K562 (cell line): ENCODE data around the gene FAM20C. TPM values are rescaled to one million over a fixed set of nuclear protein-coding genes. Genes with fewer than 3 reads are reported as not detected.

Experiments
- ATAC-seq: fragments of 200-7000 bp; cut with Tn5 transposase; 3 replicates; pipeline ENCODE4 v1.9.1; 2020; ENCODE audit warnings: moderate library complexity
- BruUV-seq: library from RNA; stranded (reverse); fragments of 400-500 nt; replicated peaks from 2 replicates; lab custom pipeline; 2021; lab: Mats Ljungman, UMichigan
- CTCF ChIA-PET: fragments of 300-600 bp; formaldehyde crosslinking; extraction: SDS; loops from one replicate; lab custom pipeline; 2021; ENCODE audit warnings: low intra/inter-chr PET ratio; lab: Yijun Ruan, JAX
- POLR2A ChIA-PET: fragments of 300-600, 350-650 bp; sonication (Branson Sonifier 250); formaldehyde crosslinking; extraction: SDS; loops from one replicate; lab custom pipeline; 2021; ENCODE audit warnings: antibody characterized with exemption, inconsistent platforms; lab: Yijun Ruan, JAX
- DNase-seq, 4 experiments: peaks; one replicate each; pipeline versions ENCODE4 v3.0.0 to v3.0.0-alpha.2; 2011 to 2018; ENCODE audit warnings: low spot score in 3 of 4, mixed read lengths in 3 of 4; ENCODE audit errors: extremely low read depth in 1 of 4
- FAIRE-seq: peaks from 2 replicates; lab custom pipeline; 2011; peaks lifted over from hg19 to GRCh38; lab: Jason Lieb, UNC
- H2AFZ ChIP-seq: 2 replicates; pipeline ENCODE4 v1.6.0; 2011; ENCODE audit warnings: low read depth, low read length, control low read depth, inconsistent platforms
- H3K27ac ChIP-seq: fragments of 200-600 bp; 3 replicates; pipeline ENCODE4 v1.8.0; 2011; ENCODE audit warnings: low read depth, mild to moderate bottlenecking, control low read depth, inconsistent platforms, low read length, moderate library complexity, mixed read lengths; ENCODE audit errors: extremely low read depth
- H3K27me3 ChIP-seq, 2 experiments: fragments of 300-600 bp in 1 of 2; 2 replicates in 1 of 2; 3 replicates in 1 of 2; pipeline versions ENCODE4 v1.6.0 to v1.8.0; 2011; ENCODE audit warnings: inconsistent platforms in 2 of 2, low read length in 2 of 2, mild to moderate bottlenecking in 1 of 2, mixed read lengths in 1 of 2, moderate library complexity in 1 of 2; ENCODE audit not compliant: control insufficient read depth in 2 of 2, insufficient read depth in 2 of 2
- H3K36me3 ChIP-seq: fragments of 300-600 bp; 3 replicates; pipeline ENCODE4 v1.8.0; 2011; ENCODE audit warnings: mild to moderate bottlenecking, low read length, inconsistent platforms; ENCODE audit not compliant: control insufficient read depth, insufficient read depth
- H3K4me1 ChIP-seq, 2 experiments: fragments of 200-600 bp in 1 of 2; replicated peaks in 1 of 2; 2 replicates in 1 of 2; 3 replicates in 1 of 2; pipeline versions ENCODE4 v1.5.1 to v1.8.0; 2011; ENCODE audit warnings: inconsistent platforms in 2 of 2, low read length in 2 of 2, mild to moderate bottlenecking in 1 of 2, mixed read lengths in 1 of 2, moderate library complexity in 1 of 2; ENCODE audit not compliant: control insufficient read depth in 2 of 2, insufficient read depth in 2 of 2
- H3K4me2 ChIP-seq: 2 replicates; pipeline ENCODE4 v1.6.1; 2011; ENCODE audit warnings: low read length, control low read depth, inconsistent platforms, mixed read lengths; ENCODE audit not compliant: insufficient read depth
- H3K4me3 ChIP-seq: fragments of 200-600 bp; sonication (generic), shearing (Covaris generic); 2 replicates; pipeline ENCODE4 v1.5.1; 2016; ENCODE audit warnings: control low read depth, inconsistent platforms
- H3K79me2 ChIP-seq: fragments of 200-600 bp; 3 replicates; pipeline ENCODE4 v1.8.0; 2011; ENCODE audit warnings: low read length, inconsistent platforms; ENCODE audit not compliant: control insufficient read depth, insufficient read depth
- H3K9ac ChIP-seq, 2 experiments: 2 replicates each; pipeline versions ENCODE4 v1.6.0 to v1.6.1; 2011; ENCODE audit warnings: low read depth in 2 of 2, low read length in 2 of 2, control low read depth in 1 of 2, inconsistent platforms in 1 of 2, mild to moderate bottlenecking in 1 of 2, mixed read lengths in 1 of 2; ENCODE audit not compliant: insufficient read depth in 1 of 2
- H3K9me1 ChIP-seq: one replicate; pipeline ENCODE4 v1.6.0; 2011; ENCODE audit warnings: inconsistent platforms, mild to moderate bottlenecking, low read length, moderate library complexity; ENCODE audit not compliant: control insufficient read depth, insufficient read depth
- H3K9me3 ChIP-seq: replicated peaks from 2 replicates; pipeline ENCODE4 v1.5.1; 2011; ENCODE audit warnings: low read depth, low read length, inconsistent platforms; ENCODE audit not compliant: control insufficient read depth, insufficient read depth
- H4K20me1 ChIP-seq: replicated peaks from 2 replicates; pipeline ENCODE4 v1.6.1; 2011; ENCODE audit warnings: low read length, inconsistent platforms, mixed read lengths; ENCODE audit not compliant: control insufficient read depth, insufficient read depth
- ATF7 ChIP-seq: fragments of 450-650 bp; IDR thresholded peaks from 2 replicates; pipeline ENCODE4 v1.7.1; 2014; ENCODE audit warnings: mild to moderate bottlenecking, moderate library complexity
- ILF3 ChIP-seq: fragments of 450-650 bp; IDR thresholded peaks from 2 replicates; pipeline ENCODE4 v1.6.1; 2018; ENCODE audit warnings: antibody characterized with exemption, mild to moderate bottlenecking, moderate library complexity, borderline replicate concordance
- JUN ChIP-seq, 2 experiments: sonication (generic) in 1 of 2; formaldehyde crosslinking in 1 of 2; IDR thresholded peaks; 2 replicates each; pipeline versions ENCODE4 v1.6.1 to v1.8.0; 2012 to 2022; ENCODE audit warnings: borderline replicate concordance in 2 of 2, mild to moderate bottlenecking in 2 of 2, improper control_type of control experiment in 1 of 2, low read depth in 1 of 2, low read length in 1 of 2, missing genetic modification reagents in 1 of 2
- LEF1 ChIP-seq: fragments of 450-650 bp; IDR thresholded peaks from 2 replicates; pipeline ENCODE4 v1.6.1; 2016; ENCODE audit warnings: mild to moderate bottlenecking
- MAFG ChIP-seq: fragments of 450-650 bp; conservative IDR thresholded peaks from 2 replicates; pipeline ENCODE4 v1.6.1; 2016; ENCODE audit warnings: missing genetic modification characterization, missing compliant biosample characterization
- MEF2A ChIP-seq: IDR thresholded peaks from 2 replicates; pipeline ENCODE4 v1.6.1; 2011; ENCODE audit warnings: low read depth, mild to moderate bottlenecking, low read length, moderate library complexity; ENCODE audit not compliant: control insufficient read depth
- MEF2D ChIP-seq: conservative IDR thresholded peaks from 2 replicates; pipeline ENCODE4 v1.6.1; 2016; ENCODE audit warnings: low read depth, missing genetic modification characterization, missing compliant biosample characterization
- MTA1 ChIP-seq: fragments of 450-650 bp; IDR thresholded peaks from 2 replicates; pipeline ENCODE4 v1.6.1; 2017; ENCODE audit warnings: borderline replicate concordance
- NONO ChIP-seq, 2 experiments: fragments of 200-400 bp in 1 of 2; fragments of 450-650 bp in 1 of 2; formaldehyde crosslinking in 1 of 2; IDR thresholded peaks; 2 replicates each; pipeline ENCODE4 v1.6.1; 2017; ENCODE audit warnings: low read depth in 2 of 2, mild to moderate bottlenecking in 2 of 2, moderate library complexity in 2 of 2, low read length in 1 of 2
- PTTG1 ChIP-seq: fragments of 450-650 bp; IDR thresholded peaks from 2 replicates; pipeline ENCODE4 v1.6.1; 2016; ENCODE audit warnings: low read depth, mild to moderate bottlenecking, missing genetic modification characterization, missing compliant biosample characterization
- STAT5B ChIP-seq: fragments of 250-450 bp; sonication (Bioruptor Pico); IDR thresholded peaks from 2 replicates; pipeline ENCODE4 v1.8.0; 2021; ENCODE audit warnings: mild to moderate bottlenecking, inconsistent platforms
- TCF7 ChIP-seq: sonication (generic); IDR thresholded peaks from 2 replicates; pipeline ENCODE4 v1.6.1; 2016; ENCODE audit warnings: antibody characterized with exemption, borderline replicate concordance
- VEZF1 ChIP-seq: fragments of 200-800 bp; sonication (Bioruptor generic); IDR thresholded peaks from 2 replicates; pipeline ENCODE4 v1.6.1; 2017; ENCODE audit warnings: missing genetic modification characterization, missing compliant biosample characterization
- ZNF551 ChIP-seq: fragments of 250-450 bp; sonication (Bioruptor Pico); IDR thresholded peaks from 2 replicates; pipeline ENCODE4 v1.5.0; 2021; ENCODE audit warnings: mild to moderate bottlenecking, moderate library complexity
- WGBS: fragments of 100-300 bp; shearing (Covaris generic); methylation state at CpG from one replicate; pipeline ENCODE4 v1.1.6; 2016; ENCODE audit warnings: low coverage, mixed read lengths; ENCODE audit not compliant: insufficient coverage; ENCODE audit errors: missing lambda C conversion rate; 5-methylcytosine and 5-hydroxymethylcytosine counted together
- in situ Hi-C: fragments of 300-500 bp; cut with MboI; formaldehyde crosslinking; loops from 4 replicates; pipeline ENCODE4 v1.15.0; 2018; ENCODE audit warnings: inconsistent platforms, mixed read lengths
- intact Hi-C: fragments of 100-400 bp; cut with micrococcal nuclease; formaldehyde crosslinking; loops from 2 replicates; pipeline ENCODE4 v1.14.2; 2022
- polyA plus RNA-seq, 8 experiments: library from polyadenylated mRNA; depleted of rRNA in 4 of 8; stranded (reverse) in 5 of 8; unstranded in 3 of 8; fragments of >200 nt; fragmentation: Nextera tagmentation in 2 of 8; fragmentation: Illumina TruSeq in 1 of 8; extraction: Ambion mirVana in 2 of 8; extraction: Trizol in 1 of 8; gene quantifications; 2 replicates each; pipeline versions ENCODE4 v1.2.1 to v1.2.3, GENCODE V29; 2011 to 2014; ENCODE audit warnings: inconsistent platforms in 1 of 8, missing spikeins in 1 of 8
- total RNA-seq, 7 experiments: library from RNA; depleted of rRNA in 6 of 7; stranded (reverse); fragments of >200 nt in 6 of 7; fragmentation: Illumina TruSeq in 2 of 7; extraction: Trizol in 2 of 7; gene quantifications; 2 replicates each; pipeline versions ENCODE4 v1.2.1 to v1.2.3, GENCODE V29; 2011 to 2021; ENCODE audit warnings: low replicate concordance in 1 of 7

The FAM20C gene
- total and polyA plus RNA-seq, 9 of the 15 experiments (the other 6 are each of a cell fraction or from before 2014, with no cell fraction given) = 0.09 TPM; not detected in 8

- WGBS = under 1% methylated on average over 29 of the region's 33 CpGs
- FAIRE-seq = no peak
These were observed 22.8 kb upstream of the FAM20C start for GRCh38 chr7:169276-170172.

More at GRCh38 chr7:169276-170172, 22.8 kb upstream of the FAM20C start:
- peaks cover 59 to 88% of the 10 kb centered on the region in 2 experiments for H3K27me3 ChIP-seq
- TF ChIP-seq ZNF551 (CRISPR knock-in tag) = no peak
- TF ChIP-seq MAFG = no peak
- no peak for TF ChIP-seq ILF3
- TF ChIP-seq MTA1 = no peak
- no peak for TF ChIP-seq VEZF1 (CRISPR knock-in tag)
- TF ChIP-seq JUN (IDR thresholded peaks at IDR 0.05; ENCODE audit: borderline replicate concordance, low read depth, low read length) = no peak
- TF ChIP-seq JUN (CRISPR knock-in tag; IDR thresholded peaks at IDR 0.05; ENCODE audit: borderline replicate concordance) = no peak
- TF ChIP-seq TCF7 = no peak
- TF ChIP-seq ATF7 = no peak
- no peak for TF ChIP-seq MEF2D
- no peak for TF ChIP-seq PTTG1 (tag)
- TF ChIP-seq LEF1 = no peak
- no peak for TF ChIP-seq NONO (IDR thresholded peaks at IDR 0.05; ENCODE audit: low read depth in 2 of 2, low read length in 1 of 2)
- no peak for TF ChIP-seq STAT5B (CRISPR knock-in tag)
- TF ChIP-seq MEF2A = no peak
- ChIA-PET CTCF (no interaction called here), POLR2A (interaction anchor here (1.1 kb wide), 1 partner anchor 11 kb away, joined by 3 read pairs; no protein-coding TSS in a partner anchor)
- intact Hi-C loops = no loop called here
- no peak for ATAC-seq
- peaks cover 0 to 7% of the 10 kb centered on the region in 2 experiments; a peak in 1 of 5 replicates for H3K4me1 ChIP-seq
- no peak overlapping the region for H2AFZ ChIP-seq
- H3K4me3 ChIP-seq = no peak overlapping the region
- no peak for DNase-seq
- BruUV-seq = no TSS peak
- no peak overlapping the region for H3K4me2 ChIP-seq
- H3K27ac ChIP-seq = no peak overlapping the region
- H3K9ac ChIP-seq = no peak overlapping the region
- no peaks in the 10 kb centered on the region for H3K9me3 ChIP-seq
- peaks cover 26% of the 10 kb centered on the region for H4K20me1 ChIP-seq
- in situ Hi-C loops = no loop called here
- no peaks in the 10 kb centered on the region for H3K79me2 ChIP-seq
- H3K9me1 ChIP-seq = no peaks in the 10 kb centered on the region
- H3K36me3 ChIP-seq = no peaks in the 10 kb centered on the region
